Measurements from ENCODE around the gene SLFN12L. TPM values are rescaled to one million over a fixed set of nuclear protein-coding genes. Genes with fewer than 3 reads are reported as not detected.

The SLFN12L gene
- total and polyA plus RNA-seq, 9 of the 15 experiments (the other 6 are each of a cell fraction or from before 2014, with no cell fraction given) = 0.04 to 0.31 (median 0.08) TPM; not detected in 3

DNA sequence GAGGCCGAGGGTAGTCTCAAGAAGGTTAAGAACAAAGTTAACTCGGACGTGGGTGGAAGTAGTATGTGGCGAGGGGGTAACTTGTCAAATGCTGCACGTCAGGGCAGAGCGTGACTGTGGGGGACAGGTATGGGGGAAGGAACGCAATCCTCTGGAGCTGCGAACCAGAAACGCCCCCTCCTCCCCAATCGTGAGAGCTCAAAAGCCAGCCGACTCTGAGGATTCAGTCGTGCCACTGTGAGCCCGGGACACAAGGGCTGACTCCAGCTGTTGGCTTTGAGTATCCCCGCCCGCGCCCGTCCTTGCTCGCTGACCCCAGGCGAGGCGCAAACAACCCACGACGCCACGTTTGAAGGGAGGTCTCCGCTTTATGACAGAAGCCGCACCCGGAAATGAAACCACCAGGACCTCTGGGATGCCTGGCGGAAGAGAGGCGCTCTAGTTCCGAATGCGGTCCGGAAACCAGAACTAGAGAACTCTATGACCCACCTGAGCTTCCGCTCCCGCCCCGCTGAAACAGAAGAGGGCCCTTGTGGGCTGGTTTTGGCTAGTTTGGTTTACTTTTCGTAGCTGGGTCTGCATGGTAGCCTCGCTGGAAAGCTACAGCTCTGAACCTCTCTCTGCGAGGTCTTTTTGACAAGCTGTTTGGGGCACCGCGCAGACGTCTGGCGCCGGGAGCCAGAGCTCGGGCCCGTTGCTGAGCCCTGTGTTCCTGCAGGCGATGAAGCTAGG, 40.9 kb upstream of the SLFN12L start, which contains the start of gene PEX12 (continued):
- TF ChIP-seq RAD21 (CRISPR knock-in tag; conservative IDR thresholded peaks at IDR 0.05 in 1 of 2, IDR thresholded peaks at IDR 0.05 in 1 of 2) = no peak
- peak; percentile 48 for TF ChIP-seq HMBOX1 (IDR thresholded peaks at IDR 0.05)
- no peak; the same call in 1 of the 2 replicates for TF ChIP-seq ZNF76 (CRISPR knock-in tag; IDR thresholded peaks at IDR 0.05; ENCODE audit: borderline replicate concordance)
- peak; percentile 29 to 72; a peak in 3 of 4 replicates for TF ChIP-seq SIN3A (IDR thresholded peaks at IDR 0.05; ENCODE audit: borderline replicate concordance in 2 of 2, control insufficient read depth in 1 of 2, low read depth in 2 of 2, low read length in 2 of 2)
- peak; percentile 98 for TF ChIP-seq REST (IDR thresholded peaks at IDR 0.05; ENCODE audit: borderline replicate concordance)
- TF ChIP-seq REST (CRISPR knock-in tag; IDR thresholded peaks at IDR 0.05; ENCODE audit: low read depth) = no peak
- TF ChIP-seq MAFF (IDR thresholded peaks at IDR 0.05; ENCODE audit: low read length) = no peak
- TF ChIP-seq, protein P1, sequence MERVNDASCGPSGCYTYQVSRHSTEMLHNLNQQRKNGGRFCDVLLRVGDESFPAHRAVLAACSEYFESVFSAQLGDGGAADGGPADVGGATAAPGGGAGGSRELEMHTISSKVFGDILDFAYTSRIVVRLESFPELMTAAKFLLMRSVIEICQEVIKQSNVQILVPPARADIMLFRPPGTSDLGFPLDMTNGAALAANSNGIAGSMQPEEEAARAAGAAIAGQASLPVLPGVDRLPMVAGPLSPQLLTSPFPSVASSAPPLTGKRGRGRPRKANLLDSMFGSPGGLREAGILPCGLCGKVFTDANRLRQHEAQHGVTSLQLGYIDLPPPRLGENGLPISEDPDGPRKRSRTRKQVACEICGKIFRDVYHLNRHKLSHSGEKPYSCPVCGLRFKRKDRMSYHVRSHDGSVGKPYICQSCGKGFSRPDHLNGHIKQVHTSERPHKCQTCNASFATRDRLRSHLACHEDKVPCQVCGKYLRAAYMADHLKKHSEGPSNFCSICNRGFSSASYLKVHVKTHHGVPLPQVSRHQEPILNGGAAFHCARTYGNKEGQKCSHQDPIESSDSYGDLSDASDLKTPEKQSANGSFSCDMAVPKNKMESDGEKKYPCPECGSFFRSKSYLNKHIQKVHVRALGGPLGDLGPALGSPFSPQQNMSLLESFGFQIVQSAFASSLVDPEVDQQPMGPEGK (CRISPR knock-in tag; IDR thresholded peaks at IDR 0.05; ENCODE audit: borderline replicate concordance) = no peak
- TF ChIP-seq PHF21A (IDR thresholded peaks at IDR 0.05; ENCODE audit: borderline replicate concordance, low read depth) = no peak
- TF ChIP-seq MLX (CRISPR knock-in tag; conservative IDR thresholded peaks at IDR 0.05) = no peak
- 0 out of 2 replicates have a peak, but pooled peaks have one; percentile 22 for TF ChIP-seq MEF2A (IDR thresholded peaks at IDR 0.05; ENCODE audit: control insufficient read depth, low read depth, low read length)
- TF ChIP-seq ZNF507 (tag; conservative IDR thresholded peaks at IDR 0.05) = no peak
- no peak for TF ChIP-seq FOS (IDR thresholded peaks at IDR 0.05; ENCODE audit: extremely low read depth, insufficient read length)
- TF ChIP-seq CCAR2 (IDR thresholded peaks at IDR 0.05; ENCODE audit: low read depth, low read length) = no peak

All from K562 (cell line).